GM18517 (cell line): ENCODE results near the gene GPR162.

ENCODE experiments used
- ATAC-seq: cut with Tn5 transposase; IDR thresholded peaks from one replicate; pipeline ENCODE4 v1.9.1; 2021; ENCODE audit warnings: mild to moderate bottlenecking, moderate library complexity; ENCODE audit not compliant: unreplicated experiment

GPR162 gene

GRCh38 chr12:6833189-6833890, 11.7 kb downstream of the GPR162 start:
- no peak for ATAC-seq

- ATAC-seq: no peak
Observed at GRCh38 chr12:6834254-6834653, 12.6 kb downstream of the GPR162 start.

GRCh38 chr12:6834873-6835272, 13.3 kb downstream of the GPR162 start:
- ATAC-seq: no peak

- ATAC-seq: no peak
Observed at GRCh38 chr12:6836851-6837250, 15.2 kb downstream of the GPR162 start.

- no peak for ATAC-seq
Observed at GRCh38 chr12:6837370-6838060, 15.9 kb downstream of the GPR162 start.

GRCh38 chr12:6838854-6839253, 17.2 kb downstream of the GPR162 start:
- ATAC-seq: no peak

GRCh38 chr12:6839482-6840201, 18.0 kb downstream of the GPR162 start:
- peak; percentile 55 for ATAC-seq

GRCh38 chr12:6840330-6840729, 18.7 kb downstream of the GPR162 start:
- ATAC-seq: no peak

GRCh38 chr12:6840761-6841515, 19.3 kb downstream of the GPR162 start, which contains the start of gene GNB3:
GNB3 (plus strand) TSS chr12:6840925; CDS start chr12:6841288, 363 bp downstream.
- no peak for ATAC-seq

- ATAC-seq: no peak
Observed at GRCh38 chr12:6842075-6842474, 20.5 kb downstream of the GPR162 start.

- ATAC-seq: no peak
Observed at GRCh38 chr12:6843118-6843902, 21.7 kb downstream of the GPR162 start.

GRCh38 chr12:6845395-6845794, 23.8 kb downstream of the GPR162 start:
- no peak for ATAC-seq

GRCh38 chr12:6846316-6846869, 24.8 kb downstream of the GPR162 start:
- no peak for ATAC-seq

GRCh38 chr12:6847676-6848075, 26.1 kb downstream of the GPR162 start:
- no peak for ATAC-seq

GRCh38 chr12:6849427-6849826, 27.8 kb downstream of the GPR162 start:
- ATAC-seq: no peak

GRCh38 chr12:6849976-6850560, 28.4 kb downstream of the GPR162 start:
- ATAC-seq: no peak

- ATAC-seq: no peak
Observed at GRCh38 chr12:6850796-6851152, 29.2 kb downstream of the GPR162 start.

GRCh38 chr12:6851153-6851920, 29.7 kb downstream of the GPR162 start, which contains the start of gene CDCA3:
CDCA3 (minus strand) TSS chr12:6851286; CDS start chr12:6850952, 334 bp downstream.
- peak; percentile 62 for ATAC-seq
